Daoy (cell line): Measurements from ENCODE around the gene MYO7B. TPM values are rescaled to one million over a fixed set of nuclear protein-coding genes. Genes with fewer than 3 reads are reported as not detected.

Source experiments
- DNase-seq: peaks from one replicate; pipeline ENCODE4 v3.0.0-alpha.2; 2015; ENCODE audit warnings: low read depth
- total RNA-seq: library from RNA; depleted of rRNA; stranded (reverse); fragments of >200 nt; shearing (Covaris generic); gene quantifications from 2 replicates; pipeline ENCODE4 v1.2.3, GENCODE V29; 2014

The MYO7B gene
- total RNA-seq, 1 experiment from 2014 or later: 0.91 TPM

GRCh38 chr2:127662937-127663565 lies 127.6 kb downstream of the MYO7B start:
- DNase-seq: no peak

- no peak for DNase-seq
Observed at GRCh38 chr2:127663566-127664064, 128.1 kb downstream of the MYO7B start.

DNA sequence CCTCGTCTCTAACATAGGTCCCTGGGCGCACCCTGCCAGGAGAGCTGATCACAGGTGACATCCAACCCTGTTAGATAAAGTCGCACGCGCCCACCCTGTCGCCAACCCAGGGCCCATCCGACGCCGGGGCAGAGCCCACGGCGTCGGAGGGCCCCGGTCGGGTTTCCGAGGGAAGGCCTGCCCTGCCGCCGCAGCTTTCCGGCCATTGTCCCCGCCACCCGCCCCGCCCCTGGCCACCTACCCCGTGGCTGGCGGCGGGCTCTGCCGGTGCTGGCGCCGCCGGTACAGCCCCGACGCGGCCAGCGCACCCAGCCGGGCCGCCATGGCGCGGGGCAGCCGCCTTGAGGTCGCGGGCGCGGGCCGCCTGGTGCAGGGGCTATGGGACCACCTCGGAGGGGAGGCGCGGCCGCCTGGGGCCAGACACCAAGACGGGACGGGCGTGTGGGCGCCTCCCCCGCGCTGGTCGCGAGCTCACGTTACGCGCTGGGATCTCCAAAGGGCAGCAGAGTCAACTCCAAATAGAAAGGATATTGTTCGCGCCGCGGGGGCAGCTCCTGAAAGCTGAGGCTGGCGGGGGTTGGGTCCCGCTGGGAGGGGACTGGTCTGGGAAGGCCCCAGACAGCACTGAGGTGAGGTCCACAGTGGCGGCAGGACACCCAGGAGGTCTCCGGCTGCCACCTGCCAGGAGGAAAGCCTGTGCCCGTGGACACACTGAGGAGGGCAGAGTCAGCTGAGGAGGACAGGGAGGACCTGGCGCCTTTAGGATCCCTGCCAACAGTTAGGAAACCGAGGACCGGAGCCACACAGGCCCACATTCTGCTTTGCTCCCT lies 128.8 kb downstream of the MYO7B start:
- DNase-seq: no peak

DNA sequence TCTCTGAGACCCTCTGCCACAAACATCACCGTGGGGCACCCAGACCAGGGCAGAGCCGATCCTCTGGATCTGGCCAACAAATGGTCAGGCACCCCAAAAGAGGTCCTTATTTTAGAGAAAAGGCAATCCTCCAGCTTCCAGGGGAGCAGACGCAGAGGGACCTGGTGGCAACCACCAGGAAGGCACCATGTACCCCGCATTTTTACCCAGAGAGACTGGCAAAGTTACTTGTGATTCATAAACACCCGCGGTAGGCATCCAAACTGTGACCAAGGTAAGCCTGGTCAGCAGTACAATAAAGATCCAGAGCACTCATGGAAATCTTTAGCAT lies 129.4 kb downstream of the MYO7B start:
- no peak for DNase-seq

GRCh38 chr2:127665267-127665893 lies 129.9 kb downstream of the MYO7B start:
- DNase-seq: no peak

DNA sequence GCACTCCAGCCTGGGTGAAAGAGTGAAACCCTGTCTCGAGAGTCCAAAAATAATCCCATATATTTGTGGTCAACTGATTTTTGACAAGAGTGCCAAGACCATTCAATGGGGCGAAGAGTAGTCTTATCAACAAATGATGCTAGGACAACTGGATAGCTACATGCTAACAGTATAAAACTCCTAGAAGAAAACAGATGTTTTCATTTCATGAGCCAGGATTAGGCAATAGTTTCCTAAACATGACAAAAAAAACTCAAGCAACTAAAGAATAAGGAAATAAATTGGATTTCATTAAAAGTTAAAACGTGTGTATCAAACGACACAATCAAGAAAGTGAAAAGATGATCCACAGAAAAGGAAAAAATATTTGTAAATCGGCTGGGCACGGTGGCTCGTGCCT lies 133.6 kb downstream of the MYO7B start:
- DNase-seq: no peak

- no peak for DNase-seq
Observed at GRCh38 chr2:127670055-127670956, 134.8 kb downstream of the MYO7B start.

DNA sequence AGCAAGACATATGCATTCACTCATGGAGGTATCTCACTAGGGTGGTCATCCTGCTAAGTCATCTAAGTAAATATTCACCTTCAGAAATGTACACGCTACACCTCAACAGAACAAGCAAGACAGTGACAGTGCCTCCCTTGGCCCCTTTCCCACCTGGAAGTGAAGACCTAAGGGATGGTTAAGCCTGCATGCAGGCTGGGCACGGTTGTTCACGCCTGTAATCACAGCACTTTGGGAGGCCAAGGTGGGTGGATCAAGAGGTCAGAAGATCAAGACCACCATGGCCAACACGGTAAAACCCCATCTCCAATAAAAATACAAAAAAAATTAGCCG lies 135.4 kb downstream of the MYO7B start:
- DNase-seq: no peak

DNA sequence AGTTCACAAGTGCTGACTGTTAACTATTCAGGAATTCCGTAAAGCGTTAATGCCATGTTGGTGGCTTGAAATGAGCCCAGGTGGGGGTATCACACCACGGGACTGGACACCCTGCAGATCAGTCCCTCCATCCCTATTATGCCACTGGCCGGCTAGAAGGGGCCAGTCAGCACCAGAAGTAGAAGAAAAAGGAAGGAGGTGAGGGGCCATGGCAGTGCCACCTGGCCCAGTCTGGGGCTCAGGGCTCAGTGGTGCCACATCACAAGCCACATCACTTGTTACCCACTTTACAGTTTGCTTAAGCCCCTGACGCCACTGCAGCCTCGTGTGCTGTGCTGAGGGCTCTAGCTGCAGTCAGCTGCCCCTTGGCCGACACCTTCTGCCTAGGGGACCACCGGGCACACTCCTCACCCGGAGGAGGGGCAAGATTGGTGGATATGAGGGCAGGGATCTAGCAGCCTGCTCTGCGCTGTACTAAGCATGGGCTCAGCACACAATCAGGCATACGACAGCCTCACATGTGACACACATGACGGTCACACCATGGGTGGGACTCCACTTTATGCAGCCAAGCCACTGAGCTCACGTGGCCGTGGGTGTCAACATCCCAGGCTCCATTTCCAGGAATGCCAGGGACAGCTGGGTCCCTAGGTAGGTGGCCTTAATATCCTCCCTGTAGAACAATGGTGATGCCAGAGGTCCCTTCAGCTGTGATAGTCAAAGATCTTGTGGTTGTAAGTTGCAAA lies 136.2 kb downstream of the MYO7B start:
- DNase-seq: no peak

GRCh38 chr2:127672341-127673224 lies 137.1 kb downstream of the MYO7B start:
- DNase-seq: no peak

GRCh38 chr2:127673291-127674069 lies 138.0 kb downstream of the MYO7B start:
- no peak for DNase-seq

DNA sequence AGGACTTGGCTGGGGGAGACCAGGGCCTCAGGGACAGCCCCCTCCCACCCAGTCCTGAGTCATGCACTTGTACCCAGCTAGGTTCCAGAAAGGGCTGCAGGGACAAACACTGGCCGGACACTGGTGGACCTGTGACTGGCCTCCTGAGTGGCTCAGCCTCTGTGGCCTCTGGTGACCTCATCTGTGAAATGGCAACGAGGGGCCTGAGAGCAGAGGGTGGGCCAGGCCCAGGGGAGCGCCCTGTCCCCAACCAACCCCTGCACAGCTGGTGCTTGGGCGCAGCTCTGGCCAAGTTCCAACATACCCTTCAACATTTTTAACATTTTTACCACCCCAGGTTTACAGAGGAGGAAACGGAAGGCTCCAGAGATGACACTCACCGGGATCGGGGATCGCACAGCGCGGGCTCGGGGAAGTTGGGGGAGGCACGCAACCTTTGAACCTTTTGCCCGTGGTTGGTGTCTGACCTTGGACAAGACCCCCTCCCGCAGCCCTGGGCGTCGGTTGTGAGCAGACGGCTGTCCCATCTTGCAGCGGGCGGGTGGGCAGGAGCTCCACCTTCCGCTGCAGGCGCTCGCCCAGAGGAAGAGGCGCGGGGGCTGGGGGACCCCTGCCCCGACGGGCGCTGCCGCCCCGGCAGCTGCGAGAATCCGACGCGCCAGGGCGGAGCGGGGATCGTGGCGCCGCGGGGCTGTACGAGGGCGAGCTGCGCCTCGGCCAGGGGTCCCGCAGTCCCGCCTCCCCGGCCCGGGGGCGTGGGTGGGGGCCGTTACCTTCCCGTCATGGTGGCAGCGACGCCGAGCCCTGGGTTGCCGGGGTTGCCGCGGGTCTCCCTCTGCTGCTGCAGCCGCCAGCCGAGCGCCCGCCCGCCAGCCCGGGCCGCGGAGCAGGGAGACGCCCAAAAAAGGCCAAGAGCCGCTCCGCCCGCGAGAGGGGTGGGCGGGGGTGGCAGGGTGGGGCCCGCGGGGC lies 139.0 kb downstream of the MYO7B start:
- DNase-seq: no peak

DNA sequence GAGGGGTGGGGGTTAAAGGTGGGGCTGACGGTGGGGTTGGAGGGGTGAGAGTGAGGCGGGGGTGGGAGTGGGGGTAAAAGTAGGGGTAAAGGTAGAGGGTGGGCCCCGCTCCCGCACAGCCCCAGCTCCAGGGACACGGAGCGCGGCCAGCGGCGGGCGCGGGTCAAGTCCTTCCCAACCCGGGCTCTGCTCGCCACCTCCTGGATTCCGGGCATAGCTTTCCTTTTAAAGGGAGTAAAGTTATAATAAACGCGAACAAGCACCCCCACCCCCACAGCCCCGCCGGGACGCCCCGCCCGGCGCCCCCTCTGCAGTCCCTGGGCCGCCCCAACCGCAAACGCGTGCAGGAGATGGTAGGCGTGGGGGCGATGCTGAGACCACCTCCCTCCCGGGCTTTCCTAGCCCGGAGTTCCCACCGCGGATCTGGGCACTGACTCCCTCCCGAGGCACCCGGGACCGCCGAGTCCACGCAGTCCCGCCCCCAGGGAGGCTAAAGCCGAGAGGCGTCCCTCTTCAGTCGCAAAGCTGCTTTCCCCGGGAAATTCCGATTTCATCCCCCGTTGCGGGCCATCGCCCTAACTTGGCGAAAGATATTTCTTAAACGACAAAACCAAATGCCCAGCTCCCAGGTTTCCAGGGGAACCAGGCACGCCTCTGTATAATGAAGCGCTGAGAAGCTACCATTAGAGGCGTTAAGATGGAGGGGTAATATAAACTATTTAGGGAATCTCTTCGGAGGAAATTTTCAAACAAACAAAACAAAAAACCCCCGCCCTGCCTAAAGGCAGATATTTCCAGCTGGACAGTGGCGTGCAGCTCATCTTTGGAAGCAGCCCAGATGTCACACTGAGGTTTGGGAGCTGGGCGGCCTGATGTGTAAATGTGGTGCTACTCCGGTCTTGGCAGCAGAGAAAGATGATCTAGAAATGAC lies 140.1 kb downstream of the MYO7B start, which contains the start of gene LIMS2:
Gene LIMS2 (minus strand): TSS at position 200 of the 931 bp plus-strand sequence. CDS start 506 bp downstream, outside the sequence.
- peak; percentile 41 for DNase-seq

DNA sequence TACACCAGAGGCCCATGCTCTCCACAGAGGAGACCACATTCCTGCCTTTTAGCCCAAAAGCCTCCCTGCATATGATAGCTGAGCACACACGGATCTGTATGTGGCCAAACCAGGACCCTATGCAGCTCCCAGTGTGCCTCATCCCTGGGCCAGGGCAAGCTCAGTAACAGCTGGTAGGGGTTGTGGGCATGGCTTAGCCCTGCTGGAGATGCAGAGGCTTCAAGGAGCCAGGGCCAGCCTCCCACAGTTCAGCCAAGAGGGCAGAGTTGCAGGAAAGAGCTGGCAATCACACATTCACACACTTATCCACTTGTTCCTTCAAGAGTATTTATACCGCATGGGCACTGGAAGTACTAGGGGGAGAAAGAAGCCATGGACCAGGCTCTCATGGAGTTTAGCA lies 141.4 kb downstream of the MYO7B start:
- DNase-seq: no peak

DNA sequence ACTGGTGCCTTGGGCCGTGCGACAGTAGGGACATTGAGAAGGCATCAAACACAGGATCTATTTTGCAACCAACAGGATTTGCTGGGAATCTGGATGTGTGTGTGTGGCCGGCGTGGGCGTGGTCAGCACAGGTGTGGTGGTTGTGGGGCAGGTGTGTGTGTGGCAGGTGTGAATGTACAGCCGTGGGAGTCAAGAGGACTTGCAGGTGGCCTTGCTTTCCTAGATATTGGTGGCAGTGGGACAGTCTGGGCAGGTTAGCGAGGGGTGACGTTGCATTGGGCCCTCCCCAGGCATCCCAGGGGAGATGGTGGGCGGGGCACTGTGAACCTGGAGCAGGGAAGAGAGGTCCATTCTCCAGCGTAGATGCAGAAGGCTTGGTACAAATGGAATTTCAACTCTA lies 143.0 kb downstream of the MYO7B start:
- DNase-seq: no peak

DNA sequence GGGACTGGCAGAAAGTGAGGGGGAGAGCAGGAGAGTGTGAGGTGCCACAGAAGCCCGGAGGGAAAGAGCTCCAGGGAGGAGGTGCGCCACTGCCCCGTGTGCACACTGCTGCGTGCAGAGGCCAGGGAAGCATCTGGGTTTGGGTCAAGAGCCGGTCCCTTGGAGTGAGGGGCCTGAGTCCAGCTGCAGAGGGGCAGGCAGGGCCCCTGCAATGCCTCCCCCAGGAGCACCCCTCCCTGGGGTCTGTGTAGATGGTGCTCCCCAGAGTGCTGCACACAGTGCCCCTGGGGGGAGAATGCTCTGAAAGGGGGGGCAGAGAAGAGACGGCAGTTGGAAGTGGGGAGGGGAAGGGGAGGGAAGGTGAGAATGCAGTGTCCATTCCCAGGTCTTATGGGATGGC lies 143.5 kb downstream of the MYO7B start:
- DNase-seq: no peak
